HUDEP-2 (cell line): ENCODE data around the gene VPS13C.
"Not testable (repeated sequence)": the region's sequence is repeated elsewhere in the genome, so short reads cannot be mapped to it uniquely, and the experiment has no call there.

Source experiments
- DNase-seq, 76 experiments: peaks; one replicate each; lab custom pipeline; 2025; ENCODE audit not compliant: unreplicated experiment in 76 of 76; lab: John Stamatoyannopoulos, UW

Gene VPS13C

GRCh38 chr15:62047282-62047827 is 12.9 kb downstream of the VPS13C start:
- DNase-seq = peak in 4 of 76 experiments; percentile 1 to 25 (median 17)

DNA sequence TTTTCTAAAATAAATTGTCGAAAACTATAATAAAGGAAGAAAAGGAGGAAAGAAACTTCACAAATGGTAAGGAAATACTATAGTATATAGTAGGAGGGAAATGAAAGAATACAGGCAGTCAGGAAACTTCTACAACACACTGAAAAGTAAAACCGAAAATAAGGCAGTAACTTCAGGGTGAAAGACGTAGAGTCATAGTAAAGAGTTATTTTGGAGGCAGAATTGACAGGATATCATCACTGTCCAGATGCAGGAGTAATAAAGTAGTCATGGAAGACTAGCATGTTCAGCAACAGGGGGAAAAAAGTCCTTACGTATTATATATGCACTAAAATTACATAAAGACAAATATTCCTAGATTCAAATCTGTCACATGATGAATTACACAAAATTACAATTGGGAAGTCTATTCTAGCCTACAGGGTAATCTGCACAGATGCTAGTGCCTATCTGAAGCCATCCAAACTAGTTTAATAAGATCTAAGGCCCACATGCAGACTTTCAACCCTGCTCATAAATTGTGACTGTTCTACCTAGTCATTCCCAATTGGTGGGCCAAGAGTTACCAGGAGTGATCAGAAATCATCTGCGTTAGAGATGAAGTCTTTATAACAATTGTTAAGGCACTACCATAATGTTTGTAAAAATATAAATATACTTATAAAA is 14.0 kb downstream of the VPS13C start:
- DNase-seq = no peak

- DNase-seq = no peak
These were observed 24.9 kb downstream of the VPS13C start for GRCh38 chr15:62035256-62035924.

DNA sequence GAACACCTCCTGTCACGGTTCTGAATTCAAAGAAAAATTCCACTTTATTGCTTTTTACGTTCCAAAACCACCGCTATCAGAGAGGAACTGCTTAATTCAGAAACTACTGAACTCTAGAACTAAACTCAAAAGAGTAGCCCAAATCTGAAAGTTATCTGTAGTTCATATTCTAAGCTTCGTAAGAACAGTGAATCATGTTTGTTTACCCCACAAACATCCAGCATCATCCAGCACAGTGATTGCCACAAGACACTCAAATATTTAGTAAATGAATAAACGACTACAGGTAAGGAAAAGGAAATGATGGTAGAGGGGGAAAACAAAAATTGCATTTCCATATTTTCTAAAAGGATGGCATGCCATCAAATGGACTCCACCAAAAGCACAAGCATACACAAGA is 32.3 kb downstream of the VPS13C start:
- no peak for DNase-seq

DNA sequence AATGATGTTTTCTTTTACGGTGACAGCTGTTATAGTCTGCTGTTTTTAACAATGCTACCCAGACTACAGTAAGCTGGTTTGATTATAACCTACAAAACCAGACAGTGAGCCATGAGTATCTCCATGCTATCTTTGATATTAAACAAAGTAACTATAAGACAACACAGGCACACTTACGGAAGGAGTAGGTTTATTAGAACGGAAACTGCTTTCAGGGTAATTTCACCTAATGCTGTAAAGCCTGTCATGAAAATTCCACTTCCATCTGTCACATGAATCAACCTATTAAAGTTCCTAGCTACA is 33.0 kb downstream of the VPS13C start:
- no peak for DNase-seq

GRCh38 chr15:62026487-62027262 is 33.6 kb downstream of the VPS13C start:
- no peak for DNase-seq

DNA sequence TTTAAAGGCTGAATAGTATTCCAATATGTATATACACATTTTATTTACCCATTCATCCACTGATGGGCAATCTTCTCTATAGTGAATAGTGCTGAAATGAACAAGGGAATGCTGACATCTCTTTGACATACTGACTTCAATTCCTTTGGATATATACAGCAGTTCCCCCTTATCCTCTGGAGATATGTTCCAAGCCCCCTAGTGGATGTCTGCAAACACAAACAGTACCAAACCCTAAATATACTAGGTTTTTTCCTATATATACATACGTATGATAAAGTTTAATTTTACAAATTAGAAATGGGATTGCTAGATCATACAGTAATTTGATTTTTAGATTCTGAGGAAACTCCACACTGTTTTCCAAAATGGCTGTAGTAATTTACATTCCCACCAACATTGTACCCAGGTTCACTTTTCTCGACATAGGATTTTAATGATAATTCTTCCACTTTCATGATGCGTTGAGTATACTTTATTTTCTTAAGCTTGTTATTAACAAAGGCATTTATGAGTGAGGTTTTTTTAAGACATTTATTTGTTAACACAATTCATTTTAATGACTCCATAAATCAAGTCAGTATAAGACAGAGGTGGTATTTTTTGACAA is 38.2 kb downstream of the VPS13C start:
- DNase-seq = peak in 2 of 76 experiments; percentile 0 to 13

- DNase-seq = no peak
These were observed 39.6 kb downstream of the VPS13C start for GRCh38 chr15:62020576-62021160.

GRCh38 chr15:62005354-62005753 is 54.9 kb downstream of the VPS13C start:
- not testable (repeated sequence) for DNase-seq

GRCh38 chr15:61997786-61998185 is 62.5 kb downstream of the VPS13C start:
- DNase-seq = no peak

GRCh38 chr15:61996056-61996635 is 64.1 kb downstream of the VPS13C start:
- DNase-seq = no peak

GRCh38 chr15:61994216-61994615 is 66.0 kb downstream of the VPS13C start:
- no peak for DNase-seq

DNA sequence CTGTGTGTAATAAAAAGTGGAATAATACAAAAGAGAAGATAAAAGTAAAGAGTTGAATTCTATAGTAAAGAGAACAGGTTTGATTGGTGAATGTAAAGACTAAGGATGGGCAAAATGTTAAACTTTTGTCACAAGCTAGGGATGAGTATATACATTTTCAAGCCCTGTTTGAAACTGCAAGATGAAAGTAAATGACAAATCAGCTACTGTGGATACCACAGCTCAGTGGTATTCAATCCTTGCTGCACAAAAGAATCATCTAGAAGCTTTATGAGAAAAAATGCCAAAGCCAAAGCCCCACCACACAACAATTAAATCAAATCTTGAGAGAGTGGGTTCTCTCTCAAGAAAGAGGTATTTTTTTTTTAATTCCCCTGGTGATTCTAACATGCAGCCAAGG is 67.7 kb downstream of the VPS13C start:
- no peak for DNase-seq

- DNase-seq = peak in 1 of 76 experiments; percentile 0
These were observed 70.6 kb downstream of the VPS13C start for GRCh38 chr15:61989667-61990066.

DNA sequence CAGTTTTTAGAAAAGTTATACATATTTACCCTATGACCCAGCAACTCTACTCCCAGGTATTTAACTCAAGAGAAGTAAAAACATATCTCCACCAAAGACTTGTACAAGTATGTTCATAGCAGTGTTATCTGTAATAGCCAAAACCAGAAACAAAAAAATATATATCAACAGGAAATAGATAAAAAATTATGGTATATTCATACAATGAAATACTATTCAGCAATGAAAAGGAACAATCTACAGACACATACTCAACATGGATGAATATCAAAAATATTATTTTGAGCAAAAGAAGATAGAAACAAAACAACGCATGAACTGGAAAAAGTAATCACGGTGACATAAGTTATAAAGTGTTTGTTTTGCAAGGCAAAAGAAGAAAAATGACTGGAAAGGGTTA is 72.4 kb downstream of the VPS13C start:
- no peak for DNase-seq

DNA sequence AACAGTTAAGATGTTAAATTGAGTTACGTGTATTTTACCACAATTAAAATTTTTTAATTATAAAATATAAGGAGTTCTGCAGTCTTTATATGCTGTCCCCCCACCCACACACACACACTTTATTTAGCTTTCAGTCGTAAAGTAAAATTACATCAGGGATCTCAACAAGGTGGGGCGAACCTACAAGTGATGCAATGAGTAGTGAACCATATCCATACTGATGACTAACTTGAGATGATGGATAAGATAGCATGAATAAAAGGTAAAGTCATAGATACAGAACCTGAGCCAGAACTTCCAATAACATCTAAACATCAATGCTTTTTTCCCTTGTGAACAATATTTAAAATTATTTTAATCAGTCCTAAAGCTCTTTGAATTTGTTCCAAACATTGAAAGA is 77.2 kb downstream of the VPS13C start:
- DNase-seq = no peak

- DNase-seq = no peak
These were observed 82.0 kb downstream of the VPS13C start for GRCh38 chr15:61978225-61978624.

DNA sequence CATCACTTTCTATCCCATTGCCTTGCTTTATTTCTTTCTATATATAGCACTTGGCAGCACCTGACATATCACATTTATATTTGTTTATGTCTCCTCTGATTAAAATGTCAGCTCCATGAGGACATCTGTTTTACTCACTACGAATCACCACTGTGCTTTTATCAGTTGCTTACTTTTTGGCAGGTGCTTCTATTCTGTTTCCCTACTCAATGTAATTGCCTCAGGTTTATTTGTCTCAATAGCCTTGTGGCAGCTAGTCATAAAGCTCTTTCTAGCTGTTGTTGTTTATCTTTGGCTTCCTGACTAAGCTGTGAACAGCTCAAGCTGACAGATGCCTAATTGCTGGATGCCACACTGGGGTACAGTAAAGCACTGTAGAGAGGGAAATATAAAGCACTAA is 85.5 kb downstream of the VPS13C start:
- no peak for DNase-seq

DNA sequence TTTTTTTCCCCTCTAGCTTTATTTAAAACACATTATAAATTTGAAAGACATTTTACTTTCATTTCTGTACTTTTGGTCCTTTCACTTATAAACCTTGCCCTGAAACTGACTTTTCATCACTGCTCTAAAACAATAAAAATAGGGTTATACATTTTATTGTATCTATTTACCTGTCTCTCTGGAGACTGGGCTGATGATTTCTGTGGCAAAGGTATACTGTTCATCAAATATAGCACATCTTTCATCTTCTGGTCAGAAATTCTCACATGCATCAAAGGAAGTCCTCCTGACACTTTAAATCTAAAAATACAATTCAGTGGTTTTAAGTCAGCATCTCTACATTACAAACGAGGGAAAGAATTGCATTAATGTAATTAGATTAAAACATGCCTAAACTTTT is 86.1 kb downstream of the VPS13C start:
- no peak for DNase-seq

DNA sequence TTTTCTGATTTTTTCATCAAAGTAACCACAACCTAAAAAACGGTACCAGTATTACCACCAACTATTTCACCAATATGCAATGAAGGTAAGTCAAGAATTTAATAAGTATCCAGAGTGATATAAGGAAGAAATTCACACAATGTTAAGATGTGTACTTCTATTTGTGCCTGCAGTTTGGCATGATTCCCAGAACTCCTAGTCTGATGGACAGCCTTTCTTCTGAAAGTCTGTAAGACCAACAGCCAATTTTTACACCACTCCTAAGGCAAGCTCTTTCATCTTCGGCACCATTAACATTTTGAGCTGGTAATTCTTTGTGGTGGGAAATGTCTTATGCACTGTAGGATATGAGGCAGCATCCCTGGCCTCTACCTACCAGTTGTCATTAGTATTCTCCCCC is 108.3 kb downstream of the VPS13C start:
- peak in 1 of 76 experiments; percentile 1 for DNase-seq
